Stimulated activated CD4-positive, alpha-beta T cell treated with anti-CD3 and anti-CD28 coated beads, Interleukin-12 subunit alpha, Interleukin-12 subunit beta, amount 100 ng/mL, for 24 hours (primary cell): ENCODE results near the gene ELP1.
"Not testable (repeated sequence)": the region's sequence is repeated elsewhere in the genome, so short reads cannot be mapped to it uniquely, and the experiment has no call there.

Source experiments
- DNase-seq, 2 experiments: peaks; one replicate each; pipeline ENCODE4 v3.0.0-alpha.2; 2020; ENCODE audit warnings: low read depth in 2 of 2

Gene ELP1

DNA sequence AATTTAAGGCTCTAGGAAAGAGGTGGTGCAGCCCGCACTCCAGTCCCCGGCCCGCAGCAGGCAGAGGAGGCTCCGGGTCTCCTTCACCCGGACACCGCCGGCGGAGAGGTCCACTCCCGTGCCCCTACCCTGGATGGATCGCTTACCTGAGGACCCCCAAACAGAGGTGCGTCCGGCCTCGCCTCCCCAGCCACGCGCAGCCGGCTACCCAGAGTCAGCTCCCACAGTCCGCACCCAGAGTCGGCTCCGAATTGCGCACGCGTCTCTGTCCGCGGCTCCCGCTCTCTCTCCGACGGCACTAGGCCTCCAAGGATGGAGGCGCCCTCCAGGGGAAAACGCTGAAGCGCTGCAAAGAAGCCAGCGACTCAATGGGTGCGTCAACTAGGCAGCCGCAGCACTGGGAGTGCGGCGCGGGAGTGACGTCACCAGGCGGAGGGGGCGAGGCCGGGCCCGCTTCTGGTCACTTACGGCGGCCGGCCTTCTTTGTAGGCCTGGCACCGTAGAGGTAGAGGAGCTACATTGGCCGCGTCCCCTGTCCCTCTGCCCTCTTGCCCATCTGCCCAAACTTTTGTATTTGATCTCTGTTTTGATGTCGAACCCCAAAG is at the start of gene ELP1:
ELP1 (minus strand) TSS at position 407 of the 605 bp plus-strand sequence. CDS start 2,978 bp downstream, outside the sequence.
- peak; percentile 82 to 88 for DNase-seq

- DNase-seq: no peak
Measured at GRCh38 chr9:108980893-108981292, 47.0 kb upstream of the ELP1 start.

GRCh38 chr9:108978205-108978604 is 44.3 kb upstream of the ELP1 start:
- no peak for DNase-seq

GRCh38 chr9:108973895-108974294 is 40.0 kb upstream of the ELP1 start:
- no peak for DNase-seq

- DNase-seq: no peak
Measured at GRCh38 chr9:108972626-108973209, 38.8 kb upstream of the ELP1 start.

DNA sequence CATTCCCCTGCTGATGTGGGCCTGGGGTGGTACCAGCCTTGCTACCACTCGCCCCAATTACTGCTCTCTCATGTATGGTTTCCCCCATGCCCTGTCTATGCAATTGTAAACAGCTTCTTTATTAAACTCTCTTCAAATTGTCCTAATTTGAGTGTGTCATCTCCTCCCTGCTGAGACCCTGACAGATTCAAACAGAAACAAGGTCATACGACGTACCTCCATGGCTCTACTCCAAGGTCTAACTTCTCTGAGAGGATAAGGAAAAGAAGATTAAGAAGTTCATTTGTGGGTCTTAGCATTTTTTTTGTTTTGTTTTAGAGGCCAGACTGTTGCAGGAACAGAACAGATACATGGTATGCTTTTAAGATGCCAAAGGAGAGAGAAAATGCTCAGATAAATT is 38.3 kb upstream of the ELP1 start:
- DNase-seq: no peak

- not testable (repeated sequence) for DNase-seq
Measured at GRCh38 chr9:108971392-108971791, 37.5 kb upstream of the ELP1 start.

GRCh38 chr9:108967916-108968315 is 34.0 kb upstream of the ELP1 start:
- no peak for DNase-seq

DNA sequence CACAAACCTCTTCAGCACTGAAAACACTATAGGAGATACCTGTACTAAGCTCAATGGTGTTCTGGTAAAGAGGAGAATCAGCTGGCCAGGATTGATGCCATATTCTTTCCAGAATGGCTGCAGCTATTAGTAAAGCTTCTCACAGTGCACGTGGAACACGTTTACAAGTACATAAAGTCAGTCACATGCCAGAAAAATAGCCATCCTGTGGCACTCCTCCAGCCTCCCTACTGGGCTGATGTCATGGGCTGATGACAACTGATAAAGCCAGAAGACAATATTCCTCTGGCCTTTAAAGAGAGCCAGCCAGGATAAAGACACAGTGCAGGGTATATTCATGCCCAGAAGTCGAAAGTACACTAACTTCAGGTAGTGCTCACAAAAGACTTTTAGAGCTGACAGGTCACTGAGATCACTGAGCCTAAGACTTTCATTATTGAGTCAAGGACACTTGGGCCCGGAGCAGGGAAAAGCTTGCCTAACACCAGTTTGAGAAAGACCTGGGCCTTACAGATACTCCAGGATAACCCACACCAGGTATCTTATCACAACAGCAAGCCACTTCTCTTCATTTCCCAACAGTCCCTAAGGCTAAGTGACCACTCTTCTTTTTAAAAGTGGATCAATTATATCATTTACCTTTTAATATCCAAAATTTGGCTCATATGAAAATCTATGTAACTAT is 29.7 kb upstream of the ELP1 start:
- no peak for DNase-seq

DNA sequence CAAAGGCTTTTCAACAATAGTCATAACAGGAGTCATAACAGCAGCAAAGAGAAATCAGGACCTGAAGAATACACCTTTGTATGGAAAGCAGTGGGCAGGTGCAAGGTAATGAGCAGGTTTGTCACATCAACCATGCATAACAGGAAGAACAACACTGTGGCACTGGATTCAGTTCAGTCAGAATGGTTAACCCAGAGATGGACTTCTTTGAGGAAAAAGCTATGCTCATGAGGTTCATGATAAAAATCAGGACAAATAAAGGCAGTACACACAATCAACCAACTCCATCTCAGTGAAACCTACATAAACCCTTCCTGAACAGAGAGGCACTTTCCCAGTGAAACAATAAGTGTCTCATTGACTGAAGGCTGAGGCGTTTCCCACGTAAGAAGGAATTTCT is 27.2 kb upstream of the ELP1 start:
- DNase-seq: no peak

GRCh38 chr9:108960331-108960730 is 26.4 kb upstream of the ELP1 start:
- DNase-seq: no peak

DNA sequence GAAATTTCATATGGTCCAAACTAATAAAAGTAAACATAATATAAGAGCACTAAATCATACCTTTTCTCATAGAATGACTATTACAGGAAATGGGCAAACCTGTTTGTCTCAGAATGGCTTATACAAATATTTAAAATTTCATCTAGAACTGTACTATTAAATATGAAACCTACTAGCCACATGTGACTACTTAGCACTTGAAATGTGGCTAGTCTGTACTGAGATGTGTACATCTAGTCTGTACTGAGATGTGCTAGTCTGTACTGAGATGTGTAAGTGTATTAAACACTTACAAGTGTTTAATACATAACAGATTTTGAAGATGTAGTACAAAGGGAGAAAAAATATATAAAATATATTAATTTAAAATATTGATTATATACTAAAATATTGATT is 22.7 kb upstream of the ELP1 start:
- DNase-seq: no peak

DNA sequence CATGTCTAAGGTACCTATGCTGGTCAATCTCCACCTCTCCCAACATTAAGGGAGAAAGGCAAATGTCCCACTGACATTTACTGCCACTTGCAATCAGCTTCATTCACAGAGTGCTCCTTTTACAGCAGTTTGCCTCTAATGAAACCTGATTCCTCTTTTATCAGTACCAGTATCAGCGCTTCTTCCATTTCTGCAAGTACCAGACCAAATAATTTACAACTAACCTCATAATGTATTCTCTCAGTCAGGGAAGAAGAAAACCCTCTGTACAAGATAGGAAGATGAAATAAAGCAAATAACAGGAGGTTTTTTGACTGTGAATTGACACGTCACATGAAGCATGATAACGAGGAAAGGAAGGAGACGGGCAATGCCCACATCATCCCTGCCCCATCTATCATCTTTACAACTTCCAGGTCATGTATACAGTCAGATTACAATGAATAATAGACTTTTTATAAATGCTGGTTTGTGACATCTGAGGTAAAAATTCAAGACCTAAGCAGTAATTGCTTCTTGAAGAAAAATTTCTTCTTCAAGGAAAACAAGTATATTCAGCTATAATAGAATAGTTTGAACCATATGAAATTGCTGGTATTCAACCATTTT is 22.2 kb upstream of the ELP1 start:
- no peak for DNase-seq

DNA sequence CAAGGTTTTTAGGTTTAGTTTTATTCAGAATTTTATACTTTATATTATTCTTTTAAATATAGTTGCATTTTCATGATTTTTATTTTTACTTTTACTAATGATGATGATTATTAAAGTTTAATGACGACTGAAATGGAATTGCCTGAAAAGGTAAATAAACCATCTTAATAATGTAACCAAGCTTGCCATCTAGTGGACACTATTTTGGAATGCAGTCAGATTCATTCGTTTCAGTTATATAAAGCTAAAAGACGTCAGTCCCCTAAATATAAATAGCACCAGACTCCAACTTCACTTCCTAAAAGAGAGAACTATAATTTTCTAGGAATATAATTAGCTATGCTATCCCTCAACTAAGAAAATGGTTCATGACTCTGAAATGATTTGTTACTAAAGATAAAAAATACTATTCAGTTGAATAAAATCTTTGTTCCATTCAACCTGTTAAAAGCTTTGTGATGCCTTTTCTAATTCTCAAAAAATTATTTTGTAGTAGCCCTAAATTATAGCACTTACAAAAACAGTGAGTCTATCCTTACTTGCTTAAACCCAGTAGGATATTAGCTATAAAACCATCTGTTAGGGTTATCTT is 20.2 kb upstream of the ELP1 start:
- DNase-seq: no peak

DNA sequence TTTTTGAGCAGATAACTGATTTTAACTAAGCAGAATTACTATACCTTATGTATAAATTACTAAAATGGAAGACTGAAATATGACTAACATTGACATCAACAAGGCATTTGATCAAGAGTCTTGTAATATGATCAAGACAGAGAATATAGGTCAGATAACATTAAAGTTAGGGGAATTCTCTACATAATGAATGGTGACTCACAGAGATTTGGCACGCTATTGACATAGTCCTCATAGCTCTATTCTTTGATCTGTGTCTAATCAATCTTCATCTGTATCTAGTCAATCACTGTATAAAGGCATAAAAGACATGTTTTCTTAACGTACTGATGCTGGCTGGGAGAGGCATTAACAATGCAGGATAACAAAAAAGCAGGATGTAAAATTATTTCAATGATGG is 17.7 kb upstream of the ELP1 start:
- DNase-seq: no peak

DNA sequence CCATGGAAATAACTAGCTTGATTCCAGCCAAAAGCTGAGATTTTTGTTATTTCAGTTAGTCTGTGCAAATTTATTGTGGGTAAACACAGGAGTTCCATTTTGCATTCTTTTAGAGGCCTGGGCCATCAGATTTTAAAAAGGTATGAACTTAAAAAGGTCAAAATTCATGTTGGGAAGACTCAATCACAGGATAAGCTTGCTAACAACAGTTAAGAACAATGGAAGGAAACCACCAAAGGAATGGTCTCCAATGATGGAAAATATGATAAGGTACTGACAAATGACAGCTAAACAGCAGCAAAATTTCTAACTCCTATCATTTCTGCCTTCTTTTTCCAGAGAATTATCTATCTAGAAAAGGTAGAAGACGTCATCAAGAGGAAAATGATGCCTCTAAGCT is 16.2 kb upstream of the ELP1 start:
- DNase-seq: no peak

- DNase-seq: no peak
Measured at GRCh38 chr9:108939975-108940374, 6.1 kb upstream of the ELP1 start.

DNA sequence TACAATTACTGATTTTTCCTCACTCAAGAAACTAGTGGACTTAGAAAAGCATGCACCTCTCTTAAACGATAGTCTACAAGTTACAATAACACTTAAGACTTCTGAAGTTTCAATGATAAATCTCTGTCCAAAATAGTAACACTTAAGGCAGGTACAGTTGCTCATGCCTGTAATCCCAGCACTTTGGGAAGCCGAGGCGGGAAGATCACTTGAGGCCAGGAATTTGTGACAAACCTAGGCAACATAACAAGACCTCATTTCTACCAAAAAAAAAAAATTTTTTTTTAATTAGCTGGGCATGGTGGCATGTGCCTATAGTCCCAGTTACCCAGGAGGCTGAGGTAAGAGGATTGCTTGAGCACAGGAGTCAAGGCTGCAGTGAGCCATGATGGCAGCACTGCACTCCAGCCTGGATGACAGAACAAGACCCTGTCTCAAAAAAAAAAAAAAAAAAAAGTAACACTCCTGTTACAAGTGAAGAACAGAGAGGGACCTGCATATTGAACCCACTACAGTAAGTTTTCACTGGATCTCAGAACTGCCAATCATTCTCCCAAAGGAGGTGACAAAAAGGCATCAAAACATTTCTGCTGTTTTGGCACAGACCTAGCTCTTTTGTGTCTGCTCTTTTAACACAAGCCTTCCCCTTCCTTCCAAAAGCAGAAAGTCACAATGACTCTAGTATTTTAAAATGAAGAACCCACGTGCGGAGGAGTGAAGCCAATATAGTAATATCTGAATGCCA is 3.8 kb upstream of the ELP1 start:
- DNase-seq: no peak

DNA sequence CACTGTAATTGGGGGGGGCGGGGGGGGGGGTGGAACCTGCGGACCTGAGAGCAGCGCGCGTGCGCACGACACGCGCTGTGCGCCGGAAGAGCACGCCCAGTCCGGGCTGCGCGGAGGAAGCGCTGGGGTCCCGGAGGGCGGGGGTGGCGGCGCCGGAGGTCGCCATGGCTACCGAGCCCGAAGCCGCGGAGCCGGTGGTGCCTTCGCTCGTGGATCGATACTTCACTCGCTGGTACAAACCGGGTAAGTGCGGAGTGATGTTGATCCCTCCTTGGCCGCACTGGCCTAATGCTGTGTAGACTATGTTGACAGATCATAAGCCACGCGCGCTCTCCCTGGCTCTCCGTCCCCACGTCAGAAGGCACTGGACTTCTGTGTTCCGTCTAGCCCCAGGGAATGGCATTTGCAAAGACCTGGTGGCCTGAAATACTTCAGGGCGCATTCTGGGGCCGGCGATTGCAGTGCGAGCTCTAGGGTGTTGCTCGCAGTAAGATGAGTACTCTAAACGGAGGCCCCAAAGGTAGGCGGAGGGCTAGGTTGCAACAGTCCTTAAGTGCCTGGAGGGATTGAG is 484 bp upstream of the ELP1 start, which contains the start of gene ABITRAM:
ABITRAM (plus strand) TSS at position 78 of the 571 bp plus-strand sequence; CDS start at position 165, 87 bp downstream.
- DNase-seq: peak; percentile 45 to 66

- DNase-seq: no peak
Measured at GRCh38 chr9:108933231-108933717, 650 bp downstream of the ELP1 start.

DNA sequence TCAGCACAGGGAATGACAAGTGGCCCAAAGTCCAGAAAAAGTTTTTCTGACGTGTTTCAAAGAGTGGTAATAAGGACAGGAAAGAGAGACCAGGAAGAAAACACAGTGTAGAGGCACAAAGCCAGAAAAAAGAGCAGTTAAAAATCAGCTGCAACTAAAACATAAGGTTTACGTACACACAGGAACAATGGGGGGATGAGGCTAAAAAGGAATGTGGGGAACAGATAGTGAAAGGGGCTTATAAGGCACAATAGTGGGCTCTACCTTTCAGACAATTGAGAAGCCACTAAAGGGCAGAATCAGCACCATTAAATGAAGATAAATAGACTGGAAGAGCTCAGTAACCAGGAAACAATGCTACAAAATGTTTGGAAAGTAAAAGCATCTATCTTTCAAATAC is 5.5 kb downstream of the ELP1 start:
- no peak for DNase-seq
